ENCODE data around the gene NUP214. TPM values are rescaled to one million over a fixed set of nuclear protein-coding genes. Genes with fewer than 3 reads are reported as not detected.

NUP214 gene
- total RNA-seq, 3 donors from 2014 or later: 56.1 to 57.9 (median 56.5) TPM

GRCh38 chr9:131282688-131283422 lies 157.5 kb downstream of the NUP214 start:
- no peak overlapping the region for H3K4me3 ChIP-seq
- DNase-seq (no peak), ATAC-seq (no peak)
- no peaks in the 10 kb centered on the region for H3K36me3 ChIP-seq (ENCODE audit: low read depth)
- no peaks in the 10 kb centered on the region for H3K9me3 ChIP-seq
- no peaks in the 10 kb centered on the region for H3K4me1 ChIP-seq (ENCODE audit: low read depth)
- intact Hi-C loops (cut with DNase I, micrococcal nuclease): no loop called here
- TF ChIP-seq CTCF (IDR thresholded peaks at IDR 0.05): no peak

Other genes with a start within 250 kb of the NUP214 start
- under 1 TPM in 2 of 3 donors, not detected in 1; 0.24 to 0.87 TPM for gene QRFP, start 228.8 kb upstream of the NUP214 start, total RNA-seq
- 10 to 100 TPM in 1 of 3 donors, 1 to 10 TPM in 2; 2.6 to 10.7 (median 7.3) TPM for gene FIBCD1, start 186.3 kb upstream of the NUP214 start, total RNA-seq
- gene LAMC3, start 116.4 kb upstream of the NUP214 start, total RNA-seq: under 1 TPM; 0.58 to 0.73 (median 0.69) TPM
- gene AIF1L, start 29.1 kb upstream of the NUP214 start, total RNA-seq: 1 to 10 TPM; 1.4 to 5.6 (median 5.0) TPM
- 1 to 10 TPM; 1.4 to 3.9 (median 2.9) TPM for gene FAM78A, start 150.9 kb downstream of the NUP214 start, total RNA-seq
- gene PLPP7, start 164.1 kb downstream of the NUP214 start, total RNA-seq: 1 to 10 TPM in 2 of 3 donors, under 1 TPM in 1; 0.58 to 9.7 (median 1.0) TPM